GM12878 (cell line): ENCODE measurements around the gene TTC39C. TPM values are rescaled to one million over a fixed set of nuclear protein-coding genes. Genes with fewer than 3 reads are reported as not detected.

Experiments
- ATAC-seq: fragments of 200-7000 bp; cut with Tn5 transposase; 3 replicates; pipeline ENCODE4 v1.9.1; 2020; ENCODE audit warnings: mild to moderate bottlenecking, moderate library complexity
- BruUV-seq: library from RNA; stranded (reverse); fragments of 400-500 nt; replicated peaks from 2 replicates; lab custom pipeline; 2021; lab: Mats Ljungman, UMichigan
- CTCF ChIA-PET: fragments of 300-600 bp; sonication (Branson Sonifier 250); formaldehyde crosslinking; extraction: SDS; loops from one replicate; lab custom pipeline; 2021; ENCODE audit warnings: inconsistent platforms; lab: Yijun Ruan, JAX
- POLR2A ChIA-PET: fragments of 350-600 bp; formaldehyde crosslinking; extraction: SDS; loops from one replicate; lab custom pipeline; 2021; ENCODE audit warnings: inconsistent platforms; lab: Charles Lee
- RAD21 ChIA-PET: fragments of 300-600 bp; sonication (Branson Sonifier 250); formaldehyde crosslinking; loops from one replicate; lab custom pipeline; 2023; ENCODE audit warnings: antibody characterized with exemption; ENCODE audit not compliant: unreplicated experiment; lab: Charles Lee
- SMC1A ChIA-PET: fragments of 300-600 bp; sonication (Branson Sonifier 250); formaldehyde crosslinking; loops from one replicate; lab custom pipeline; 2023; ENCODE audit not compliant: unreplicated experiment, uncharacterized antibody; lab: Charles Lee
- DNase-seq: peaks from one replicate; pipeline ENCODE4 v3.0.0-alpha.2; 2011; ENCODE audit warnings: low read depth, low spot score
- FAIRE-seq: peaks from 3 replicates; lab custom pipeline; 2011; peaks lifted over from hg19 to GRCh38; lab: Jason Lieb, UNC
- H2AFZ ChIP-seq: 2 replicates; pipeline ENCODE4 v1.6.0; 2011; ENCODE audit warnings: low read depth, low read length, control low read depth; ENCODE audit not compliant: control insufficient read depth
- H3K27ac ChIP-seq: 2 replicates; pipeline ENCODE4 v1.5.1; 2011; ENCODE audit warnings: control low read depth; ENCODE audit not compliant: control insufficient read depth, insufficient read depth
- H3K27me3 ChIP-seq, 2 experiments: replicated peaks in 1 of 2; 2 replicates each; pipeline versions ENCODE4 v1.6.0 to v1.6.1; 2011; ENCODE audit warnings: low read length in 1 of 2; ENCODE audit not compliant: control insufficient read depth in 2 of 2, insufficient read depth in 2 of 2
- H3K36me3 ChIP-seq, 2 experiments: 2 replicates each; pipeline ENCODE4 v1.5.1; 2011; ENCODE audit warnings: low read length in 1 of 2; ENCODE audit not compliant: control insufficient read depth in 2 of 2, insufficient read depth in 2 of 2
- H3K4me1 ChIP-seq: 2 replicates; pipeline ENCODE4 v1.6.1; 2011; ENCODE audit warnings: mild to moderate bottlenecking, low read length, moderate library complexity, mixed read lengths; ENCODE audit not compliant: control insufficient read depth, insufficient read depth
- H3K4me2 ChIP-seq: 2 replicates; pipeline ENCODE4 v1.6.0; 2011; ENCODE audit warnings: control low read depth; ENCODE audit not compliant: control insufficient read depth, insufficient read depth
- H3K4me3 ChIP-seq: fragments of 200-600 bp; sonication (generic); 2 replicates; pipeline ENCODE4 v1.5.1; 2016
- H3K79me2 ChIP-seq: 2 replicates; pipeline ENCODE4 v1.6.0; 2011; ENCODE audit warnings: low read length; ENCODE audit not compliant: control insufficient read depth, insufficient read depth
- H3K9ac ChIP-seq: 2 replicates; pipeline ENCODE4 v1.8.0; 2011; ENCODE audit warnings: low read length, control low read depth, mixed read lengths; ENCODE audit not compliant: control insufficient read depth, insufficient read depth
- H3K9me3 ChIP-seq: replicated peaks from 3 replicates; pipeline ENCODE4 v1.5.1; 2011; ENCODE audit warnings: mild to moderate bottlenecking, low read length; ENCODE audit not compliant: control insufficient read depth, insufficient read depth
- H4K20me1 ChIP-seq: 2 replicates; pipeline ENCODE4 v1.6.0; 2011; ENCODE audit not compliant: control insufficient read depth, insufficient read depth
- CBX3 ChIP-seq: fragments of 200-600 bp; sonication (generic); IDR thresholded peaks from 2 replicates; pipeline ENCODE4 v1.6.1; 2016; ENCODE audit warnings: low read depth, borderline replicate concordance
- EZH2 ChIP-seq: IDR thresholded peaks from 2 replicates; pipeline ENCODE4 v1.6.1; 2012; ENCODE audit warnings: low read depth, mild to moderate bottlenecking, control low read depth, inconsistent platforms, low read length, borderline replicate concordance; ENCODE audit not compliant: control insufficient read depth
- FOXK2 ChIP-seq: fragments of 450-650 bp; IDR thresholded peaks from 2 replicates; pipeline ENCODE4 v1.6.1; 2017; ENCODE audit warnings: mild to moderate bottlenecking, moderate library complexity
- HDGF ChIP-seq: fragments of 450-650 bp; IDR thresholded peaks from 2 replicates; pipeline ENCODE4 v1.6.1; 2016; ENCODE audit warnings: antibody characterized with exemption
- MAX ChIP-seq: IDR thresholded peaks from 2 replicates; pipeline ENCODE4 v1.6.1; 2012; ENCODE audit warnings: low read depth, low read length, improper control_type of control experiment
- POU2F2 ChIP-seq: IDR thresholded peaks from 3 replicates; pipeline ENCODE4 v1.6.1; 2011; ENCODE audit warnings: low read depth, mild to moderate bottlenecking, low read length, borderline replicate concordance
- RAD51 ChIP-seq: fragments of 450-650 bp; IDR thresholded peaks from 2 replicates; pipeline ENCODE4 v1.6.1; 2016; ENCODE audit warnings: moderate library complexity, mild to moderate bottlenecking, inconsistent platforms
- WGBS: methylation state at CpG from one replicate; pipeline ENCODE4 v1.1.6; 2016; ENCODE audit warnings: low lambda C conversion rate; ENCODE audit not compliant: insufficient replicate concordance, insufficient coverage; ENCODE audit errors: missing lambda C conversion rate; 5-methylcytosine and 5-hydroxymethylcytosine counted together
- in situ Hi-C: fragments of 300-500 bp; cut with MboI; formaldehyde crosslinking; loops from 9 replicates; pipeline ENCODE4 v1.14.3; 2018; ENCODE audit warnings: mixed read lengths
- intact Hi-C: fragments of 100-400 bp; cut with micrococcal nuclease; formaldehyde crosslinking; loops from one replicate; pipeline ENCODE4 v1.14.2; 2022; ENCODE audit not compliant: unreplicated experiment
- polyA plus RNA-seq, 11 experiments: library from polyadenylated mRNA; depleted of rRNA in 4 of 11; unstranded in 6 of 11; stranded (reverse) in 5 of 11; fragments of >200 nt; fragmentation: Nextera tagmentation in 4 of 11; fragmentation: Illumina TruSeq in 1 of 11; extraction: Ambion mirVana in 4 of 11; extraction: Trizol in 1 of 11; gene quantifications; 1 replicate in 1 of 11; 2 replicates in 10 of 11; pipeline versions ENCODE4 v1.2.1 to v1.2.3, GENCODE V29; 2011 to 2016; ENCODE audit warnings: inconsistent platforms in 2 of 11, missing spikeins in 2 of 11, low read depth in 1 of 11
- total RNA-seq, 4 experiments: library from RNA; depleted of rRNA in 3 of 4; stranded (reverse); fragments of >200 nt in 3 of 4; fragmentation: Illumina TruSeq in 1 of 4; extraction: Trizol in 1 of 4; gene quantifications; 2 replicates each; pipeline versions ENCODE4 v1.2.1 to v1.2.3, GENCODE V29; 2013 to 2021
- TF ChIP-seq, protein P1 (sequence below): fragments of 450-650 bp; IDR thresholded peaks from 2 replicates; pipeline ENCODE4 v1.6.1; 2018; ENCODE audit warnings: borderline replicate concordance, mild to moderate bottlenecking; ENCODE audit not compliant: partially characterized antibody

TTC39C gene
- total and polyA plus RNA-seq, 10 of the 15 experiments (the other 5 are each of a cell fraction or from before 2014, with no cell fraction given), result 21.1 to 91.0 (median 64.8) TPM

DNA sequence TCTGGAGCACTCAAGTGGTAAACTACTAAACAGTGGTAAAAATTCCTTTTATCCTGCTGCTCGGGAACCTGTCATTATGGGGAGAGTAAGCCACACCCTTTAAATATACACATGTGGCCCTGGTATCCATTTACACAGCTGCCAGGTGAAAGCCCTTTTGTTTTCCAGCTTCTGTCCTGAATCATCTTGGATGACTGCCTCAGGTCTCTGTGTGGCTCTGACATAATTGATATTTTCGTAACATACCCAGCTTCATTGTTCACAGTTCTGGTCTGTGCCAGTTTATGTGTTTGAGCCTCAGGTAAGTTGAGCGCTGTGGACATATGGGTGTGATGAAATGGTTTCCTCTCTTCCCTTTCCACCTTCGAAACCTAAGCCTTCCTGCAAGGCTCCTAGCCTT is 15.7 kb upstream of the TTC39C start:
- ChIA-PET SMC1A (interaction anchor here (0.8 to 2.7 kb wide), 7 partner anchors 9 to 81 kb away, joined by 3 to 13 read pairs (median 4); no protein-coding TSS in a partner anchor), POLR2A (interaction anchor here (1.6 kb wide), 1 partner anchor 9 kb away, joined by 4 read pairs; no protein-coding TSS in a partner anchor), RAD21 (interaction anchor here (1.0 to 2.1 kb wide), 3 partner anchors 34 to 116 kb away, joined by 3 to 6 read pairs (median 3); no protein-coding TSS in a partner anchor), CTCF (interaction anchor here (0.5 to 1.7 kb wide), 3 partner anchors 15 to 53 kb away, joined by 4 to 5 read pairs (median 4); no protein-coding TSS in a partner anchor)
- no peaks in the 10 kb centered on the region for H3K27me3 ChIP-seq
- no peak overlapping the region for H2AFZ ChIP-seq
- FAIRE-seq, result no peak
- peak overlapping the region; percentile 9; the same call in 1 of the 2 replicates for H3K4me2 ChIP-seq
- H3K9me3 ChIP-seq, result no peaks in the 10 kb centered on the region
- no peak for TF ChIP-seq HDGF
- TF ChIP-seq FOXK2, result no peak
- TF ChIP-seq POU2F2, result no peak
- no peak for TF ChIP-seq EZH2
- TF ChIP-seq RAD51, result no peak
- TF ChIP-seq, protein P1, sequence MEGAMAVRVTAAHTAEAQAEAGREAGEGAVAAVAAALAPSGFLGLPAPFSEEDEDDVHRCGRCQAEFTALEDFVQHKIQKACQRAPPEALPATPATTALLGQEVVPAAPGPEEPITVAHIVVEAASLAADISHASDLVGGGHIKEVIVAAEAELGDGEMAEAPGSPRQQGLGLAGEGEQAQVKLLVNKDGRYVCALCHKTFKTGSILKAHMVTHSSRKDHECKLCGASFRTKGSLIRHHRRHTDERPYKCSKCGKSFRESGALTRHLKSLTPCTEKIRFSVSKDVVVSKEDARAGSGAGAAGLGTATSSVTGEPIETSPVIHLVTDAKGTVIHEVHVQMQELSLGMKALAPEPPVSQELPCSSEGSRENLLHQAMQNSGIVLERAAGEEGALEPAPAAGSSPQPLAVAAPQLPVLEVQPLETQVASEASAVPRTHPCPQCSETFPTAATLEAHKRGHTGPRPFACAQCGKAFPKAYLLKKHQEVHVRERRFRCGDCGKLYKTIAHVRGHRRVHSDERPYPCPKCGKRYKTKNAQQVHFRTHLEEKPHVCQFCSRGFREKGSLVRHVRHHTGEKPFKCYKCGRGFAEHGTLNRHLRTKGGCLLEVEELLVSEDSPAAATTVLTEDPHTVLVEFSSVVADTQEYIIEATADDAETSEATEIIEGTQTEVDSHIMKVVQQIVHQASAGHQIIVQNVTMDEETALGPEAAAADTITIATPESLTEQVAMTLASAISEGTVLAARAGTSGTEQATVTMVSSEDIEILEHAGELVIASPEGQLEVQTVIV, result no peak
- no peak for TF ChIP-seq MAX
- no peak for TF ChIP-seq CBX3
- peaks cover 1% of the 10 kb centered on the region; the same call in 1 of the 2 replicates for H3K79me2 ChIP-seq
- H3K4me1 ChIP-seq, result peaks cover 46% of the 10 kb centered on the region
- no TSS peak for BruUV-seq
- in situ Hi-C loops, result no loop called here
- no peaks in the 10 kb centered on the region for H3K36me3 ChIP-seq
- 51% methylated on average over 4 of the region's 4 CpGs for WGBS
- no peak for ATAC-seq
- H4K20me1 ChIP-seq, result no peaks in the 10 kb centered on the region
- H3K4me3 ChIP-seq, result no peak overlapping the region
- H3K9ac ChIP-seq, result no peak overlapping the region
- intact Hi-C loops, result no loop called here
- no peak for DNase-seq
- H3K27ac ChIP-seq, result no peak overlapping the region
